Measurements from ENCODE around the gene FLACC1.
A peak's percentile ranks its signal among the peaks of the same experiment; 100 is the strongest.
"Not testable (repeated sequence)": the region's sequence is repeated elsewhere in the genome, so short reads cannot be mapped to it uniquely, and the experiment has no call there.

FLACC1 gene
- 0.25 to 2.4 (median 0.88) reads per million in 17 experiments for total RNA-seq

DNA sequence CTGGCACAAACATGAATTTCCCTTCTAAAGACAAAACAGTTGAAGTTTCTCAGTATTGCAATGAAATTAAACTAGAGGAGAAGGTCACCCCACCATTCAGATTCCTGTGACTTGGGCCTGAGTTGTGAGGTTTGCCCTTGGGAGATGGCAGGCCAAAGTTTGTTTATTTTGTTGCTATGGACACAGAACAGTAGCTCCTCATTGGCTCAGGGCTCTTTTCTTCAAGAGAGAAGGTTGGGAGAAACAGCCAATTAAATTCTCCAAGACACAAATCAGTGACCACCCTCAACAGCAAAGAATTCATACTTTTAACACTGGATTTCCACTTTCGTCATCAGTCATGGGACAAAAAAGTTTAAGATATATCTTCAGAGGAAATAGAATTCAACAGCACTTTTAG is at the start of gene FLACC1:
Gene FLACC1 (minus strand): TSS at position 125 of the 400 bp plus-strand sequence. CDS start 5,941 bp downstream, outside the sequence.
- DNase-seq: peak in 2 of 4 experiments; percentile 6 to 14

DNA sequence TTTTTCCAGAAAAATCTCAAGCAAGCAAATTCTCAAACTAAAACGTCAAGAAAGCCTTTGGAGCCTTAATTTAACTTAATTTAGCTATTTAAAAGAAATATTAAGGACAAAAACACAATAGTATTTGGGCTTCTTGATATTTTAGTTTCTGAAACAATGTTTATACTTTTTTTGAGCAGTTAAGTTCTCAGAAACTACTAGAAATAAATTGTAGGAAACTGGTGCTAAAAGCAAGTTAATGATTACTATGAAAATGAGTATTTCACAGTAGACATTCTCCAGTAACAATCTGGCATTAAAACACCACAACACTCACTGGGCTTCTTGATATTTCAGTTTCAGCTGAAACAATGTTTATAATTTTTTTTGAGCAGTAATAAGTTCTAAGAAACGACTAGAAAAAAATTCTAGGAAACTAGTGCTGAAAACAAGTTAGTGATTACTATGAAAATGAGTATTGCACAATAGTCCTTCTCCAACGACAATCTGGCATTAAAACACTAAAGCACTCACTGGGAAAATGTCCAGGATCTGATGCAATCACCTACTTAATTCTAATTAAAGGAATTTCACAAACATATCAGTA is 49.0 kb upstream of the FLACC1 start:
- DNase-seq: peak in 2 of 4 experiments; percentile 32 to 40

DNA sequence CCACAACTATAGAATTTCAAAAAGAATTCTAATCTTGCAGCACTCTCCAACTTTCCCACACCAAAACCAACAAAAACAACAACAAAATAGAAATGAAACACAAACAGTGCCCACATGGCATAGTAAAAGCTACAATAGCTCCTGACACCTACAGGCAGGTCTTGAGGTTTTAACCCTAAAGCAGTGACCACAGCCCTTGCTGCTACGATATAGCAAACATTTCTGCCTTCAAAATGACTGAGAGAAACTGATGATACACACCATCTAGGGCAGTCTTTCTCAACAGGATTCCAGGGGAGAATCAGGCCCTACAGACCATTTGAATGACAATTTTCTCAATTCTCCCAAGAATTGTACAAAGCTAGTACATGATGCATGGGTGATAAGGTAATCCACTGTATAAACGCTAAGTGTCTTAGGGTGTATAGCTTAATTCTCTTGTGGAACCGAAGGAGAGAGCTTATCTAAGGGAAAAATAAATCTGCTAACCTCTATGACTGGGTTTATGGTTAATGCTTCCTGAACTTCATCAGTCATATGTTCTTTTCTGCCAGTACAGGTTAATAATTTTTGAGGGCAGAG is 47.6 kb upstream of the FLACC1 start:
- no peak for DNase-seq

GRCh38 chr2:201403880-201404279 is 46.7 kb upstream of the FLACC1 start:
- no peak for DNase-seq

DNA sequence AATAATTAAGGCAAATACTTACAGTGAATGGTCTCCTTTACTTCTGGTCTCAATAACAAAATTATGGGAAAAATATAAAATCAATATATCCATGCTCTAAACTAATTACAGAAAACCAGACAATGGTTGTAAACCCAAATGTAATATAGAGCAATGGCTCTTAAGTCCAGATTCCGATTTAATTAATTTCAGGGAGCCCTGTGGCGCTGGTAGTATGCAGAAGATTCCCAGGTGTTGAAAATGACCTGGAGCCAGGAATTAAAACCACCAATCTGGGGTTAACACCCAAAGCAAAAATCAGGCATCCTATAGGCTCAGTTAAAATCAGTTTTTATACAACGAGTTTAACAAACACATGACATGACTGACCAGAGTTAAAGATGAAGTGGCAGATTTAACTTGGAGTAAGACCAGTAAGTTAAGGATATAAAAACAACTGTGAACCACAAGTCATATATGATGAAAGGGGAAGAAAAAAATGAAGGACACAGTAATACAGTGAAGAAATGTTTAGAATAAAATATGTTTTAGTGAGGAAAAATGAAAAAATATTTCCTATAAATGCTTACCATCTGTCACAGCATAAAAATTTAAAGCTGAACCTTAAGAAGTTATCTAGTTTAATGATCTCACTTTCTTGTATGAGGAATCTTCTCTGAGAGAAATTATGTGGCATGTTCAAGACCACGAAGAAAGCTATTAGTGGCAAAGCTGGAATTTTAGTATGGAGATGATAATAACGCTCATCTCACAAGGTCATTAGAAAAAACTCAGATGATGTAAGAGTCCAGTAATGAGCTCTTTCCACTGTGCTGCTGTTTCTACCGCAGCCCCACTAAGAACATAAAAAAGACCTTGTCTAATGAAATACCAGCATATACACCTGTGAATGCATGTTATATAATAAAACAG is 45.8 kb upstream of the FLACC1 start:
- DNase-seq: no peak

DNA sequence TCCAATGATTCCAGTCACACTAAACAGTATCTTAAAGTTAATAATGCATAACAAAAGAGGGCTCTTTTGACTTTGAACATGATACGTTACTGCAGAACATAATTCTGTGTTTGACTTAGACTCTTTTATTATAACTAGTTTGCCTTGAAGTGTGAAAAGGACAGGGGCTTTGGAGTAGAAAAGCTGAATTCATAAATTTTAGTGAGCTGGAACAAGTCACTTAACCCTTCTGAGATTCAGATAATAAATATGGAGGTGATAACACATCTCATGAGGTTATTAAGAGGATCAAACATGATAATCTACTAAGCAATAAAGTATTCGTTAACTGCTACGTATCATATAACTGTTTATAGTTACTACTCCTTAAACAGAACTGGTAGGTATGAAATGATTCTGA is 44.7 kb upstream of the FLACC1 start:
- no peak for DNase-seq

GRCh38 chr2:201396595-201396994 is 39.5 kb upstream of the FLACC1 start:
- no peak for DNase-seq

DNA sequence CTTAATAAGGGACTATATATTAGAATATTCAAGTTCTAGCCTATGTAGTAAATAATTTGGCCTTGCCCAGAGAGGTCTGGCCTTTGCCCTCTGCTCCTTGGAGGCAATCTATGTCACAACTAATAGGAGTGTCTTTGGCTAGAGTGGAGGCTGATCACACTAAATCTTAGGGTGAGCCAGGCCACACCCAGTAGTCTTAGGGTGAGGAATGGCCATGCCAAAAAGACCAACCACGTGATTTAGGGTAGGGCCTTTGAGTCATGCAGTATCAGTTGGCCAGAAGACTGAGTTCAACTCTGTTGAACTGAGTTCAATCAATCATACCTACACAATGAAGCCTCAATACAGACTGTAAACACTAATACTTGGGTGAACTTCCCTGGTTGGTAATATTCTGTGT is 26.0 kb upstream of the FLACC1 start:
- DNase-seq: no peak

GRCh38 chr2:201378496-201379397 is 21.6 kb upstream of the FLACC1 start:
- DNase-seq: no peak

DNA sequence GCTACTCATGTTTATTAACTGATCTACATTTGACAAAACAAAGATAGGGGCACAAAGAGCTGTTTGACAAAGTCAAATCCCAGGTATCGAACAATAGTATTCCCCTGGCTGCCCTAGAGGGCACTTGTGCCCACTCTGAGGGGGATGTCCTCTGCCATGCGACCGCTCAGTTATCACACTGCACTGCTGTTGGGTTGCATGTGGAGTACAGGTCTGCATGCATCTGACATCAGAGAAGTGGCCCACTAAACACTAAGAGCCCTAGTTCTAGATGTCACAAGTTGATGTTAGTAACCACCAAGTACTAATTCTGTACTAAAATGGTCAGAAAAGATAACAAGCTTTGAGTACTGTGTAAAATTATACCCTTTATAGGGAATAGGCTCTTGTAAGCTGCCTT is 20.1 kb upstream of the FLACC1 start:
- DNase-seq: no peak

DNA sequence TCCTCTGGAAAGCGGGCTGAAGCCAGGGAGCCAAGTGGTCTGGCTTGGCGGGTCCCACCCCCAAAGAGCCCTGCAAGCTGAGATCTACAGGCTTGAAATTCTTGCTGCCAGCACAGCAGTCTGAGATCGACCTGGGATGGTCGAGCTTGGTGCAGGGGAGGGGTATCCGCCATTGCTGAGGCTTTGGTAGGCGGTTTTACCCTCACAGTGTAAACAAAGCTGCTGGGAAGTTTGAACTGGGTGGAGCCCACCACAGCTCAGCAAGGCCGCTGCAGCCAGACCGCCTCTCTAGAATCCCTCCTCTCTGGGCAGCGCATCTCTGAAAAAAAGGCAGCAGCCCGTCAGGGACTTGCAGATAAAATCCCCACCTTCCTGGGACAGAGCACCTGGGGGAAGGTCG is 12.6 kb upstream of the FLACC1 start:
- DNase-seq: no peak

GRCh38 chr2:201369318-201369717 is 12.2 kb upstream of the FLACC1 start:
- DNase-seq: not testable (repeated sequence)

DNA sequence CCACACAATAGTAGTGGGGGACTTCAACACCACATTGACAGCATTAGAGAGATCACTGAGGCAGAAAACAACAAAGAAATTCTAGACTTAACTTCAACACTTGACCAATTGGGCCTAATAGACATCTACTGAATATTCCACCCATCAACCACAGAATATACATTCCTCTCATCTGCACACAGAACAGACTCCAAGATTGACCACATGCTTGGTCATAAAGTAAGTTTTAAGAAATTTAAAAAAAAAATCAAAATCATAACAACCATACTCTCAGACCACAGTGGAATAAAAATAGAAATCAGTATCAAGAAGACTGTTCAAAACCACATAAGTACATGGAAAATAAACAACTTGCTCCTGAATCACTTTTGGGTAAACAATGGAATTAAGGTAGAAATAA is 9.0 kb upstream of the FLACC1 start:
- no peak for DNase-seq

DNA sequence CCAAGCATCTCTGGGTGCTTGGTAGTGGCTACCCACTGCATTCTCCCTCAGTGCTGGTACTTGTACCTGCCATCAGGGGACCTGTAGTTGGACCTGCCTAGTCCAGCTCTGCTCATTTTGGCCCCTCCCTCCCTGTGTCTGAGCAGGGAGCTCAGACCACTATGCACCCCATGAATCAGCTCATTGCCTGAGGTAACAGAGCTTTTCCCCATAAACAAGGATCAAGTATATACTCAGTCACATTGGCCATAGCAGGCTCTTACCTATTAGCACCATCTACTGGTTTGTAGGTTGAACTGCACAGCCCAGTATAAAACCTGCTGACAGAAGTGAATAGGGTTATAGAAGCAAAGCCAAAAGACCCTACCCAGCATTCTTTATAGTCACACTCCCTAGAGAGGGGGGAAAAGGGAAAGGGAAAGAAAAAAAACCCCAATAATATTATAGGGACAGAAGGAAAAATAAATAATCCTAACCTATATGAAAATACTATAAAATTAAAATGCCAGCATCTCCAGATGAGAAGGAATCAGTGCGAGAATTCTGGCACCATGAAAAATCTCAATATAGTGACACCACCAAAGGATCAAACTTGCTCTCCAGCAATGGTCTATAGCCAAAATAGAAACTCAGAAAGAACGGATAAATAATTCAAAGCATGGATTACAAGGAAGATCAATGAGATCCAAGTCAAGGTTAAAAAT is 6.9 kb upstream of the FLACC1 start:
- DNase-seq: peak; percentile 51 to 77 (median 62)

GRCh38 chr2:201362396-201362795 is 5.3 kb upstream of the FLACC1 start:
- DNase-seq: no peak

- DNase-seq: no peak
These were observed 4.1 kb upstream of the FLACC1 start for GRCh38 chr2:201361078-201361733.

DNA sequence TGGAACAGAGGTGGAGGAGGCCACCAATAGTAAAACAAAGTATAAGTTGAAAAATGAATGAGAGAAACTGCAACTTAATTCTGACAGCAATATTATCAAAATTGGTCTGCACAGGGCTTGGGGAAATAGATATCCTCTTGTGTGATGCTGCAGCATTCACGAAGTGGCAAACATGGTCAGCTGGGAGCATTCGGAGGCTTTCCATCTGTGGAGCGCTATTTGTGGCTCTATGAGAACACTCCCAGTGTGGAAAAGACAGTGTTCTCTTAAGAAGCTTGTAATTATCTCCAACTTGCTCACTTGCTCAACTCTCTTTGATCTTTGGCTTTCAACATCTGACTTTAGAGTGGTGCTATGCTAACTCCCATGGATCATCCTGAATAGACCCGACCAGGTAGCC is 3.1 kb upstream of the FLACC1 start:
- DNase-seq: no peak

- DNase-seq: peak in 2 of 4 experiments; percentile 30
These were observed 1.5 kb upstream of the FLACC1 start for GRCh38 chr2:201358684-201359083.

GRCh38 chr2:201353116-201353515 is 4.0 kb downstream of the FLACC1 start:
- DNase-seq: no peak

GRCh38 chr2:201350879-201351278 is 6.3 kb downstream of the FLACC1 start:
- no peak for DNase-seq

GRCh38 chr2:201349601-201350000 is 7.5 kb downstream of the FLACC1 start:
- no peak for DNase-seq
